ENCODE results near the gene FEN1. TPM values are rescaled to one million over a fixed set of nuclear protein-coding genes. Genes with fewer than 3 reads are reported as not detected.

The FEN1 gene
- total and polyA plus RNA-seq, 2 donors (not counting 1 experiment from before 2014, with no cell fraction given), result 3.4 to 9.8 TPM

GRCh38 chr11:61754534-61755482, 37.9 kb upstream of the FEN1 start:
- Histone ChIP-seq H3K9ac (ENCODE audit: low read length) (no peak overlapping the region), H3K9me3 (ENCODE audit: control extremely low read depth in 1 of 3, control insufficient read depth in 2 of 3, insufficient read depth in 1 of 3, low read length in 2 of 3) (no peaks in the 10 kb centered on the region)

More at GRCh38 chr11:61754534-61755482, 37.9 kb upstream of the FEN1 start:
- ATAC-seq (ENCODE audit: low read depth) (no peak), DNase-seq (no peak)
- Mint-ChIP-seq H3K4me3 (no peak overlapping the region), H3K27ac (no peak overlapping the region), H3K4me1 (peaks cover 14% of the 10 kb centered on the region), H3K27me3 (peaks cover 28% of the 10 kb centered on the region), H3K9me3 (ENCODE audit: insufficient read depth) (no peaks in the 10 kb centered on the region)
- Histone ChIP-seq H3K27me3 (replicated peaks in 1 of 4; ENCODE audit: control extremely low read depth in 1 of 4, control insufficient read depth in 3 of 4, insufficient read depth in 4 of 4, low read length in 3 of 4) (peaks cover 0 to 36% (median 19%) of the 10 kb centered on the region in 4 experiments), H2AFZ (ENCODE audit: insufficient read depth, low read depth, low read length, poor library complexity, severe bottlenecking) (no peak overlapping the region), H3K4me1 (ENCODE audit: control insufficient read depth in 2 of 2, insufficient read depth in 2 of 2, low read length in 2 of 2) (peaks cover 12 to 16% of the 10 kb centered on the region in 2 donors), H3K4me2 (replicated peaks; ENCODE audit: low read depth, low read length, poor library complexity, severe bottlenecking) (no peak overlapping the region), H3K4me3 (ENCODE audit: control extremely low read depth in 1 of 5, extremely low read depth in 1 of 5, insufficient read depth in 1 of 5, low read depth in 2 of 5, low read length in 4 of 5) (no peak overlapping the region), H3K36me3 (replicated peaks in 1 of 2; ENCODE audit: control extremely low read depth in 1 of 2, control insufficient read depth in 1 of 2, extremely low read depth in 1 of 2, insufficient read depth in 2 of 2, low read length in 1 of 2) (no peaks in the 10 kb centered on the region), H4K20me1 (ENCODE audit: control insufficient read depth, insufficient read depth, low read length, poor library complexity, severe bottlenecking) (no peaks in the 10 kb centered on the region), H3K27ac (ENCODE audit: low read length in 2 of 2) (no peak overlapping the region), H3K79me2 (ENCODE audit: control insufficient read depth, insufficient read depth, low read length) (no peaks in the 10 kb centered on the region)
- 88% methylated on average over 29 of the region's 31 CpGs for WGBS (ENCODE audit: insufficient coverage)
- intact Hi-C loops (cut with micrococcal nuclease), result no loop called here
- ChIA-PET POLR2A (no interaction called here), CTCF (no interaction called here)
- TF ChIP-seq CTCF (IDR thresholded peaks at IDR 0.05) (no peak), EZH2 (IDR thresholded peaks at IDR 0.05; ENCODE audit: borderline replicate concordance, insufficient read depth, low read depth, low read length, poor library complexity, severe bottlenecking) (no peak)

Measured in B cell (primary cell).